Hematopoietic multipotent progenitor cell treated with erythropoietin and hydrocortisone succinate and interleukin-3 and kit ligand, for 15 days (in vitro differentiated cells): ENCODE data around the gene PPARG.

Source experiments
- DNase-seq: peaks from one replicate; pipeline ENCODE4 v3.0.0-alpha.2; 2015; ENCODE audit warnings: low spot score

Gene PPARG

GRCh38 chr3:12345141-12345561 lies 56.3 kb downstream of the PPARG start:
- no peak for DNase-seq

- DNase-seq: no peak
These were observed 57.0 kb downstream of the PPARG start for GRCh38 chr3:12345584-12346494.

DNA sequence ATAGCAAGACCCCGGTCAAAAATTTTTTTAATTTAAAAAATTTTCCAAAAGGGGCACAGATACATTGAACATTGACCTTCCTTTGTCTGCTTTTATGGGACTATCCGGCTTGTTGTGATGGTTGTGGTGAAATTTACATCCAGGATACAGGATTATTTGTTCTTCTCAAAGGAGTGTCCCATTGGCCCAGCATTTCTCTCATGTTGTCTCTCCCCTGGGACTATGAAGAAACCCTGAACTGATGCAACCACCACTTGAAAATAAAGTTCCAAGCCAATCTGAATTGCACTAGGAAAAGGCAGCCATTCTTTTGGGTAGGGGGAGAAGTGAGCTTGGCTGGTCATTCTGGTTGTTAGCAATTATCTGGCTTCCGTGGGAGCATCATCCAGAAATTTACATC lies 58.4 kb downstream of the PPARG start:
- no peak for DNase-seq

DNA sequence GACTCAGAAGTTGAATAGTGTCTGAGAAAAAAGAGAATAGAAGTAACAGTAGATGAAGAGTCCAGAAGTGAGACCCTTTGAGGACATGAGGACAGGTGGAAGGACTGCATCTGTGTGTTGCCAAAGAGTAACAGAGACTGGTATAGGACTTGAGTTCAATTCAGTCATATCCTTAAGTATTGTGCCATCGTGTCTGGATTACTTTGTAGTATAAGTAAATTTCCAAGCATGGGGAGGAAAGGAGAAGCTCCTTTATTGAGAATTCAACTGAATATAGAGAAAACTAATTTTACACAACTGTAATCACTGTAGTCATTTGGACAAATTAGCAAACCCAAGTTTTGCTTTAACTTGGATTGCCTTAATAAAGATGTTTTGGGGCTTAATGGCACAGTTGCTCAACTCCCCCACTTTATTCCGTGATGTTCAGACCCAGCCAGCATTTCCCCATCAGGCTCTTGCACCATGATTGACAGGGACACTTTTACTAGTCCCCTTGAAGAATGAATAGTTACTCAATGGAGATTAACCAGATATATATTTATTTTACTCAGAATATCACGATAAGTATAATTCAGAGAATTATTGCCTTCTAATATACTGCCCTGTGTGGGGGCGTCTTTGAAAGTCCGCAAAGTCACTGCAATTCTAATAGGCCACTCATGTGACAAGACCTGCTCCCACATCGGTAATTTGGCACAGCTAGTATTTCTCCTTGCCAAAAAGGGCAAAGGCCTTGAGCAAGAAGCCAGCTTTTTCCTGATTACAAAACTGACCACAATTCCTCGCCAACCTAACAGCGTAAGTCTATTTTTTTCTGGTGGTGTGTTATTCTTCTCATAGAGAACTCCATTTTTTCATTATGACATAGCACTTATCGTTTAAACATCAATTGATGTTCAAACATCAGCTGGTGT lies 61.3 kb downstream of the PPARG start:
- DNase-seq: no peak

DNA sequence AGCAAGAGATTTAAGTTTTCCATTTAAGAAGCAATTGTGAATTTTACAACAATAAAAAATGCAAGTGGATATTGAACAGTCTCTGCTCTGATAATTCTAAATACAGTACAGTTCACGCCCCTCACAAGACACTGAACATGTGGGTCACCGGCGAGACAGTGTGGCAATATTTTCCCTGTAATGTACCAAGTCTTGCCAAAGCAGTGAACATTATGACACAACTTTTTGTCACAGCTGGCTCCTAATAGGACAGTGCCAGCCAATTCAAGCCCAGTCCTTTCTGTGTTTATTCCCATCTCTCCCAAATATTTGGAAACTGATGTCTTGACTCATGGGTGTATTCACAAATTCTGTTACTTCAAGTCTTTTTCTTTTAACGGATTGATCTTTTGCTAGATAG lies 62.3 kb downstream of the PPARG start:
- DNase-seq: no peak

DNA sequence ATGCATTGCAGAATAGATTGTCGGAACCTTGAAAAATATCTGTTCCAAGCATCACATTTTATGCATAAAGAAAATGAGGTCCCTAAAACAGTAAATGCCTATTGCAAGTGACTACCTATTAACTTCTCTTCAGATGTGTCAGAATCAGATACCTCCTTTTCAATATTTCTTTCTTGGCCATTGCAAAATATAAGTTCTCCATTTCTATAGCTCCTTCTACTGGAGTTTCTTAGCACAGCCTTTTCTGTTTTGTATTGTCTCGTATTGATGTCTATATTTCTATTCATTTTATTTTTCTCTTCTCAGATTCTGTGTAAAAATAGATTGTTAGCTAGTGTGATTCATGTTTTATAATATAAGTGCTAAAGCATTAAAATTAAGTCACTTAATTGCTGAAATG lies 63.4 kb downstream of the PPARG start:
- DNase-seq: no peak

GRCh38 chr3:12352755-12353154 lies 63.9 kb downstream of the PPARG start:
- DNase-seq: no peak

DNA sequence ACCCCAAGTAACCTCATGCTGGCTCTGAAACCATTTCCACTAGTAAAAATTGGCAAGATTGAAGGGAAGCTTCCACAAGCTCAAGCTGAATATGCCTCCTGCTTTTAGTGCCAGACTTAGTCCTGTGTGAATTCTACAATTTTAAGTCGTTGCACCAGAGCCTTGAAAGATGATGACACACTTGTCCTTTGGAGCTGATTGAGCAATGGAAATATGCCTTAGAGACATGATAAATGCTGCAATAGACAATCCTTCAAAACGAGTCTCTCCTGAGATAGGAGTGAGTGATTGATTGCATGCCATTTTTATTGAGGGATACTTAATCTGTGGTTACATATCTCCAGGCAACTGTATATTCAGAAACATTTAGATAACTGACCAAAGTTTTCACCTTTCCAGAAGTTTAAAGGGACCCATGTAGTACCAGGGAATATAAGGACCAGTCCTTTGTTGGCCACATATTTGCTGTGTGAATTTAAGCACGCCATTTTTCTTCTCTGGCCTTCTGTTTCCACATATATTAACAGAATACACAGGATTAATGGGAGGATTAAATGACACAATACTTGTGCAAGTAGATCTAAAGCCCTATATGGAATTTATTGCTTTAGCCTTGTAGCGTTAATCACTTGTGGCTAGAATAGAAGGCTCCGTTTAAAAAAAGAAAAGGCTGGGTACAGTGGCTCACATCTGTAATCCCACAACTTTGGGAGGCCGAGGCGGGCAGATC lies 65.1 kb downstream of the PPARG start:
- no peak for DNase-seq

DNA sequence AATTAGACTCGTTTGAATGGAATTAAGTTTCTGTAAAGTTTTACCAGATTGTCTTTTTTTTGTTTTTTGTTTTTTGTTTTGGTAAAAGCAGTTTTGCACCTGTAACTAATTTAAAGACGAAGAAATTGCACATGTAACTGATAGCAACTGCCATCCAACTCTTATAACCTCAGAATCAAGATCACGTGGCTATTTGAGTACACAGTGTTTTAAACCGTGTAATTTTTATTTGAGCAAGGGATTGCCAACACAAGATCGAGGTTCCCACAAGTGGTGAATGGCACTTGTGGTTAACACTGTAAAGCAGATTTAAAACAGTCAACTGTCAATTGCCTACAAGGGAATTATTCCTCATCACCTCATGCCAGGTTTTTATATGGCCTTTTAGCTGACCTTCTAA lies 67.3 kb downstream of the PPARG start:
- DNase-seq: no peak

- DNase-seq: no peak
These were observed 68.1 kb downstream of the PPARG start for GRCh38 chr3:12356996-12357395.

GRCh38 chr3:12357456-12357855 lies 68.6 kb downstream of the PPARG start:
- no peak for DNase-seq

DNA sequence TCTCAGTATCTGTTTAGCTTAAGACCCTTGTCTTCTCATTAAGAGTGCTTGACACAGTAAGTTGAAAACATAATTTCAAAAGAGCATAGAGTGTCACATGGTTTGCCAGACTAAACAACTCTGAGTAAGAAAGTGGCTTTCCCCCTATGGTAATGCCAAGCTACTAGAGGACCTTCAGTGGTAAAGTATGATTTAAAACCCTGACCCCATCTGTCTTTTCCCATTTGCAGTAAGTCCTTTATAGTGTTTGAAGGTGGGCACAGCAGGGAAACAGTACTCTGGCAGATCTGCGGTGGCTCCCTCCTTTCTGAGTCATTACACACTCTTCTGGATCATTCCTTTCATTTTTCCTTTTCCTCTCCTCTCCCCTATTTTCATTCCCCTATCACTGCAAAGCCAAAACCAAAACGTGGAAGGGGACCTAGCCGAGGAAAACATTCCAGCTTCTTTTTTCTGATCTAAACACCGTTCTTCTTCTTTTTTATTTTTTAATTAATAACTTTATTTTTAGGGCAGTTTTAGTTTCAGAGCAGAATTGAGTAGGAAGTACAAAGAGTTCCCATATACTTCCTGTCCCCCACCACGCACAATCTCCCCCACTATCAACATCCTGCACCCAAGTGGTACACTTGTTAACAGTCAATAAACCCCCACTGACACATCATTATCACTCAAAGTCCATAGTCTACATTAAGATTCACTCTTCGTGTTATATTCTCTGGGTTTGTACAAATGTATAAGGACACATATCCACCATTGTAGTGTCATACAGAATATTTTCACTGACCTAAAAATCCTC lies 74.7 kb downstream of the PPARG start:
- no peak for DNase-seq

- no peak for DNase-seq
These were observed 78.5 kb downstream of the PPARG start for GRCh38 chr3:12367346-12367745.

GRCh38 chr3:12369029-12369428 lies 80.2 kb downstream of the PPARG start:
- no peak for DNase-seq

- no peak for DNase-seq
These were observed 80.7 kb downstream of the PPARG start for GRCh38 chr3:12369598-12369997.

- DNase-seq: no peak
These were observed 81.9 kb downstream of the PPARG start for GRCh38 chr3:12370758-12371157.

GRCh38 chr3:12371525-12372140 lies 82.8 kb downstream of the PPARG start:
- no peak for DNase-seq

DNA sequence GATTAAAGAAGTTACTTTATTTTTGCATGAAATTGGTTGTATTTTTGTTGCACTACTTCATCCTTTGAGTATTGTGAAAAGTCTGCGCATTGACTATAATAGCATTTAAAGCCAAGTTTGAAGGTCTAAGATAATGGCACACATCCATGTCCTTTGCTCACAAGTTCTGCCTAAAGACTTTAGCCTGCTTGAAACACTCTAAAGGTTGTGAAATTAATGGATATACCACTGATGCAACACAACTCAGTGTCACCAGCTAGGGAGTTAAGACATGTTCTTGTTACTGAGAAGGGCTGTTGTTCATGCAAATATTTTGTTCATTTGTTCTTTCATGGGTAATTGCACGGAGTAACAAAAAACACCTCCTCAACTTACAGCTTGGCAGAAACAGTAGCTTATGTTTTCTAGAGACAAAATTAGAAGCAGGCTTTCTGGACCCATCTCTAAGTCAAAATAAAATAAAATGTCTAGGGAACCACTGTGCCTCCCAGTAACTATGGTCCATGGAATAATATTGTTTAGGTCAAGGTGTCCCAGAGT lies 83.9 kb downstream of the PPARG start:
- no peak for DNase-seq

GRCh38 chr3:12375572-12375971 lies 86.7 kb downstream of the PPARG start:
- no peak for DNase-seq

- no peak for DNase-seq
These were observed 91.0 kb downstream of the PPARG start for GRCh38 chr3:12379640-12380429.
